GM12878 (cell line): Measurements from ENCODE around the gene ELOVL5. TPM values are rescaled to one million over a fixed set of nuclear protein-coding genes. Genes with fewer than 3 reads are reported as not detected.

ENCODE experiments used
- ATAC-seq: fragments of 200-7000 bp; cut with Tn5 transposase; 3 replicates; pipeline ENCODE4 v1.9.1; 2020; ENCODE audit warnings: mild to moderate bottlenecking, moderate library complexity
- BruUV-seq: library from RNA; stranded (reverse); fragments of 400-500 nt; replicated peaks from 2 replicates; lab custom pipeline; 2021; lab: Mats Ljungman, UMichigan
- CTCF ChIA-PET: fragments of 300-600 bp; sonication (Branson Sonifier 250); formaldehyde crosslinking; extraction: SDS; loops from one replicate; lab custom pipeline; 2021; ENCODE audit warnings: inconsistent platforms; lab: Yijun Ruan, JAX
- POLR2A ChIA-PET: fragments of 350-600 bp; formaldehyde crosslinking; extraction: SDS; loops from one replicate; lab custom pipeline; 2021; ENCODE audit warnings: inconsistent platforms; lab: Charles Lee
- RAD21 ChIA-PET: fragments of 300-600 bp; sonication (Branson Sonifier 250); formaldehyde crosslinking; loops from one replicate; lab custom pipeline; 2023; ENCODE audit warnings: antibody characterized with exemption; ENCODE audit not compliant: unreplicated experiment; lab: Charles Lee
- SMC1A ChIA-PET: fragments of 300-600 bp; sonication (Branson Sonifier 250); formaldehyde crosslinking; loops from one replicate; lab custom pipeline; 2023; ENCODE audit not compliant: unreplicated experiment, uncharacterized antibody; lab: Charles Lee
- DNase-seq: peaks from one replicate; pipeline ENCODE4 v3.0.0-alpha.2; 2011; ENCODE audit warnings: low read depth, low spot score
- FAIRE-seq: peaks from 3 replicates; lab custom pipeline; 2011; peaks lifted over from hg19 to GRCh38; lab: Jason Lieb, UNC
- H2AFZ ChIP-seq: 2 replicates; pipeline ENCODE4 v1.6.0; 2011; ENCODE audit warnings: low read depth, low read length, control low read depth; ENCODE audit not compliant: control insufficient read depth
- H3K27ac ChIP-seq: 2 replicates; pipeline ENCODE4 v1.5.1; 2011; ENCODE audit warnings: control low read depth; ENCODE audit not compliant: control insufficient read depth, insufficient read depth
- H3K27me3 ChIP-seq, 2 experiments: replicated peaks in 1 of 2; 2 replicates each; pipeline versions ENCODE4 v1.6.0 to v1.6.1; 2011; ENCODE audit warnings: low read length in 1 of 2; ENCODE audit not compliant: control insufficient read depth in 2 of 2, insufficient read depth in 2 of 2
- H3K36me3 ChIP-seq, 2 experiments: 2 replicates each; pipeline ENCODE4 v1.5.1; 2011; ENCODE audit warnings: low read length in 1 of 2; ENCODE audit not compliant: control insufficient read depth in 2 of 2, insufficient read depth in 2 of 2
- H3K4me1 ChIP-seq: 2 replicates; pipeline ENCODE4 v1.6.1; 2011; ENCODE audit warnings: mild to moderate bottlenecking, low read length, moderate library complexity, mixed read lengths; ENCODE audit not compliant: control insufficient read depth, insufficient read depth
- H3K4me2 ChIP-seq: 2 replicates; pipeline ENCODE4 v1.6.0; 2011; ENCODE audit warnings: control low read depth; ENCODE audit not compliant: control insufficient read depth, insufficient read depth
- H3K4me3 ChIP-seq: fragments of 200-600 bp; sonication (generic); 2 replicates; pipeline ENCODE4 v1.5.1; 2016
- H3K79me2 ChIP-seq: 2 replicates; pipeline ENCODE4 v1.6.0; 2011; ENCODE audit warnings: low read length; ENCODE audit not compliant: control insufficient read depth, insufficient read depth
- H3K9ac ChIP-seq: 2 replicates; pipeline ENCODE4 v1.8.0; 2011; ENCODE audit warnings: low read length, control low read depth, mixed read lengths; ENCODE audit not compliant: control insufficient read depth, insufficient read depth
- H3K9me3 ChIP-seq: replicated peaks from 3 replicates; pipeline ENCODE4 v1.5.1; 2011; ENCODE audit warnings: mild to moderate bottlenecking, low read length; ENCODE audit not compliant: control insufficient read depth, insufficient read depth
- H4K20me1 ChIP-seq: 2 replicates; pipeline ENCODE4 v1.6.0; 2011; ENCODE audit not compliant: control insufficient read depth, insufficient read depth
- BCLAF1 ChIP-seq: fragments of 450-650 bp; IDR thresholded peaks from 2 replicates; pipeline ENCODE4 v1.6.1; 2017; ENCODE audit warnings: antibody characterized with exemption, mild to moderate bottlenecking, moderate library complexity
- ELK1 ChIP-seq: IDR thresholded peaks from 2 replicates; pipeline ENCODE4 v1.6.1; 2012; ENCODE audit warnings: low read depth, low read length, improper control_type of control experiment
- EZH2 ChIP-seq: IDR thresholded peaks from 2 replicates; pipeline ENCODE4 v1.6.1; 2012; ENCODE audit warnings: low read depth, mild to moderate bottlenecking, control low read depth, inconsistent platforms, low read length, borderline replicate concordance; ENCODE audit not compliant: control insufficient read depth
- GATAD2B ChIP-seq: fragments of 450-650 bp; conservative IDR thresholded peaks from 2 replicates; pipeline ENCODE4 v1.6.1; 2017; ENCODE audit warnings: low read depth, mild to moderate bottlenecking, moderate library complexity
- MAX ChIP-seq: IDR thresholded peaks from 2 replicates; pipeline ENCODE4 v1.6.1; 2012; ENCODE audit warnings: low read depth, low read length, improper control_type of control experiment
- MEF2A ChIP-seq: IDR thresholded peaks from 2 replicates; pipeline ENCODE4 v1.6.1; 2011; ENCODE audit warnings: low read depth, mild to moderate bottlenecking, low read length, moderate library complexity; ENCODE audit not compliant: insufficient read depth
- NFYA ChIP-seq: IDR thresholded peaks from 2 replicates; pipeline ENCODE4 v1.6.1; 2011; ENCODE audit warnings: low read depth, mild to moderate bottlenecking, low read length, improper control_type of control experiment, borderline replicate concordance
- PBX3 ChIP-seq: IDR thresholded peaks from 2 replicates; pipeline ENCODE4 v1.6.1; 2011; ENCODE audit warnings: mild to moderate bottlenecking, low read depth, low read length, moderate library complexity; ENCODE audit not compliant: insufficient replicate concordance
- POU2F2 ChIP-seq: IDR thresholded peaks from 3 replicates; pipeline ENCODE4 v1.6.1; 2011; ENCODE audit warnings: low read depth, mild to moderate bottlenecking, low read length, borderline replicate concordance
- RFX5 ChIP-seq: IDR thresholded peaks from 2 replicates; pipeline ENCODE4 v1.6.1; 2011; ENCODE audit warnings: low read depth, low read length, improper control_type of control experiment
- TARDBP ChIP-seq: IDR thresholded peaks from 2 replicates; pipeline ENCODE4 v1.6.1; 2016; ENCODE audit warnings: borderline replicate concordance
- TCF3 ChIP-seq: IDR thresholded peaks from 2 replicates; pipeline ENCODE4 v1.6.1; 2012; ENCODE audit warnings: low read depth, mild to moderate bottlenecking, low read length, borderline replicate concordance; ENCODE audit not compliant: insufficient read depth
- ZBTB11 ChIP-seq: fragments of 450-650 bp; formaldehyde crosslinking; IDR thresholded peaks from 2 replicates; pipeline ENCODE4 v1.5.0; 2022; ENCODE audit warnings: mild to moderate bottlenecking, missing genetic modification characterization
- ZNF24 ChIP-seq: fragments of 450-650 bp; IDR thresholded peaks from 2 replicates; pipeline ENCODE4 v1.6.1; 2017; ENCODE audit warnings: antibody characterized with exemption, mild to moderate bottlenecking
- ZNF274 ChIP-seq: IDR thresholded peaks from one replicate; pipeline ENCODE4 v1.8.0; 2011; ENCODE audit not compliant: insufficient read length, insufficient read depth
- WGBS: methylation state at CpG from one replicate; pipeline ENCODE4 v1.1.6; 2016; ENCODE audit warnings: low lambda C conversion rate; ENCODE audit not compliant: insufficient replicate concordance, insufficient coverage; ENCODE audit errors: missing lambda C conversion rate; 5-methylcytosine and 5-hydroxymethylcytosine counted together
- in situ Hi-C: fragments of 300-500 bp; cut with MboI; formaldehyde crosslinking; loops from 9 replicates; pipeline ENCODE4 v1.14.3; 2018; ENCODE audit warnings: mixed read lengths
- intact Hi-C: fragments of 100-400 bp; cut with micrococcal nuclease; formaldehyde crosslinking; loops from one replicate; pipeline ENCODE4 v1.14.2; 2022; ENCODE audit not compliant: unreplicated experiment
- polyA plus RNA-seq, 11 experiments: library from polyadenylated mRNA; depleted of rRNA in 4 of 11; unstranded in 6 of 11; stranded (reverse) in 5 of 11; fragments of >200 nt; fragmentation: Nextera tagmentation in 4 of 11; fragmentation: Illumina TruSeq in 1 of 11; extraction: Ambion mirVana in 4 of 11; extraction: Trizol in 1 of 11; gene quantifications; 1 replicate in 1 of 11; 2 replicates in 10 of 11; pipeline versions ENCODE4 v1.2.1 to v1.2.3, GENCODE V29; 2011 to 2016; ENCODE audit warnings: inconsistent platforms in 2 of 11, missing spikeins in 2 of 11, low read depth in 1 of 11
- total RNA-seq, 4 experiments: library from RNA; depleted of rRNA in 3 of 4; stranded (reverse); fragments of >200 nt in 3 of 4; fragmentation: Illumina TruSeq in 1 of 4; extraction: Trizol in 1 of 4; gene quantifications; 2 replicates each; pipeline versions ENCODE4 v1.2.1 to v1.2.3, GENCODE V29; 2013 to 2021

ELOVL5 gene
- total and polyA plus RNA-seq, 10 of the 15 experiments (the other 5 are each of a cell fraction or from before 2014, with no cell fraction given), result 156 to 241 (median 196) TPM

- no peaks in the 10 kb centered on the region for H3K36me3 ChIP-seq
- no TSS peak for BruUV-seq
- DNase-seq (no peak), FAIRE-seq (no peak), ATAC-seq (no peak)
- no peak overlapping the region for H3K27ac ChIP-seq
- ChIA-PET SMC1A (interaction anchor here (0.9 to 2.3 kb wide), 5 partner anchors 27 to 106 kb away, joined by 3 to 5 read pairs (median 4); no protein-coding TSS in a partner anchor), CTCF (interaction anchor here (0.6 to 2.0 kb wide), 3 partner anchors 11 to 66 kb away, joined by 3 to 4 read pairs (median 4); no protein-coding TSS in a partner anchor), RAD21 (interaction anchor here (1.0 kb wide), 1 partner anchor 36 kb away, joined by 3 read pairs; no protein-coding TSS in a partner anchor), POLR2A (interaction anchor here (0.6 to 0.8 kb wide), 2 partner anchors 103 to 105 kb away, joined by 3 read pairs; no protein-coding TSS in a partner anchor)
- no peaks in the 10 kb centered on the region; the same call in 1 of the 3 replicates for H3K9me3 ChIP-seq
- H3K4me2 ChIP-seq, result no peak overlapping the region
- peaks cover 32% of the 10 kb centered on the region for H3K4me1 ChIP-seq
- no peak overlapping the region for H2AFZ ChIP-seq
- H3K9ac ChIP-seq, result no peak overlapping the region
- H3K79me2 ChIP-seq, result no peaks in the 10 kb centered on the region
- intact Hi-C loops, result no loop called here
- in situ Hi-C loops, result no loop called here
- H3K27me3 ChIP-seq, result no peaks in the 10 kb centered on the region
- H4K20me1 ChIP-seq, result no peaks in the 10 kb centered on the region
- H3K4me3 ChIP-seq, result no peak overlapping the region
- 62% methylated on average over 3 of the region's 3 CpGs for WGBS
- TF ChIP-seq PBX3, result no peak
- no peak for TF ChIP-seq EZH2
- TF ChIP-seq ZNF24, result no peak
- TF ChIP-seq ELK1, result no peak
- no peak for TF ChIP-seq POU2F2
- TF ChIP-seq MAX, result no peak
- TF ChIP-seq ZNF274, result no peak
- TF ChIP-seq GATAD2B, result no peak
- no peak for TF ChIP-seq RFX5
- no peak for TF ChIP-seq ZBTB11 (CRISPR knock-in tag)
- TF ChIP-seq BCLAF1, result no peak
- no peak for TF ChIP-seq TARDBP
- TF ChIP-seq TCF3, result no peak
- TF ChIP-seq MEF2A, result no peak
- TF ChIP-seq NFYA, result no peak
These were observed 110.4 kb downstream of the ELOVL5 start for GRCh38 chr6:53238311-53238710.
